GM12801 (cell line): ENCODE measurements around the gene TIGD2.

Experiments used
- TF ChIP-seq, protein P1 (sequence below): IDR thresholded peaks from one replicate; pipeline ENCODE4 v1.5.1; 2011; ENCODE audit warnings: control low read depth; ENCODE audit not compliant: insufficient read length; ENCODE audit errors: extremely low read depth

Gene TIGD2

GRCh38 chr4:89136525-89136924, 25.2 kb downstream of the TIGD2 start:
- TF ChIP-seq, protein P1, sequence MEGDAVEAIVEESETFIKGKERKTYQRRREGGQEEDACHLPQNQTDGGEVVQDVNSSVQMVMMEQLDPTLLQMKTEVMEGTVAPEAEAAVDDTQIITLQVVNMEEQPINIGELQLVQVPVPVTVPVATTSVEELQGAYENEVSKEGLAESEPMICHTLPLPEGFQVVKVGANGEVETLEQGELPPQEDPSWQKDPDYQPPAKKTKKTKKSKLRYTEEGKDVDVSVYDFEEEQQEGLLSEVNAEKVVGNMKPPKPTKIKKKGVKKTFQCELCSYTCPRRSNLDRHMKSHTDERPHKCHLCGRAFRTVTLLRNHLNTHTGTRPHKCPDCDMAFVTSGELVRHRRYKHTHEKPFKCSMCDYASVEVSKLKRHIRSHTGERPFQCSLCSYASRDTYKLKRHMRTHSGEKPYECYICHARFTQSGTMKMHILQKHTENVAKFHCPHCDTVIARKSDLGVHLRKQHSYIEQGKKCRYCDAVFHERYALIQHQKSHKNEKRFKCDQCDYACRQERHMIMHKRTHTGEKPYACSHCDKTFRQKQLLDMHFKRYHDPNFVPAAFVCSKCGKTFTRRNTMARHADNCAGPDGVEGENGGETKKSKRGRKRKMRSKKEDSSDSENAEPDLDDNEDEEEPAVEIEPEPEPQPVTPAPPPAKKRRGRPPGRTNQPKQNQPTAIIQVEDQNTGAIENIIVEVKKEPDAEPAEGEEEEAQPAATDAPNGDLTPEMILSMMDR, result no peak

DNA sequence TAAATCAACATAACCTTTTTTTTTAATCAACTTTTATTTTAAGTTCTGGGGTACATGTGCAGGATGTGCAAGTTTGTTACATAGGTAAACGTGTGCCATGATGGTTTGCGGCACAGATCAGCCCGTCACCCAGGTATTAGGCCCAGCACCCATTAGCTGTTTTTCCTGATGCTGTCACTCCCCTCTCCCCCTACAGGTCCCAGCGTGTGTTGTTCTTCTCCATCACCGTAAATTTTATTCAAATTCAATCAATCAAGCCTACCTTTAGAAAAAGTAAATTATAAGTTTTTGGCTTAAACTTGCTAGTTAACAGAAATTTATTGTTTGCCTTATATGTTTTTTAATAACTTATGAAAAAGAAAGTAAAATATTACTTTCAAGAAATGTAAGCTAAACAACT, 25.9 kb downstream of the TIGD2 start:
- TF ChIP-seq, protein P1, result no peak

GRCh38 chr4:89137695-89138094, 26.4 kb downstream of the TIGD2 start:
- TF ChIP-seq, protein P1, result no peak

GRCh38 chr4:89140168-89140759, 28.9 kb downstream of the TIGD2 start:
- TF ChIP-seq, protein P1, result no peak

DNA sequence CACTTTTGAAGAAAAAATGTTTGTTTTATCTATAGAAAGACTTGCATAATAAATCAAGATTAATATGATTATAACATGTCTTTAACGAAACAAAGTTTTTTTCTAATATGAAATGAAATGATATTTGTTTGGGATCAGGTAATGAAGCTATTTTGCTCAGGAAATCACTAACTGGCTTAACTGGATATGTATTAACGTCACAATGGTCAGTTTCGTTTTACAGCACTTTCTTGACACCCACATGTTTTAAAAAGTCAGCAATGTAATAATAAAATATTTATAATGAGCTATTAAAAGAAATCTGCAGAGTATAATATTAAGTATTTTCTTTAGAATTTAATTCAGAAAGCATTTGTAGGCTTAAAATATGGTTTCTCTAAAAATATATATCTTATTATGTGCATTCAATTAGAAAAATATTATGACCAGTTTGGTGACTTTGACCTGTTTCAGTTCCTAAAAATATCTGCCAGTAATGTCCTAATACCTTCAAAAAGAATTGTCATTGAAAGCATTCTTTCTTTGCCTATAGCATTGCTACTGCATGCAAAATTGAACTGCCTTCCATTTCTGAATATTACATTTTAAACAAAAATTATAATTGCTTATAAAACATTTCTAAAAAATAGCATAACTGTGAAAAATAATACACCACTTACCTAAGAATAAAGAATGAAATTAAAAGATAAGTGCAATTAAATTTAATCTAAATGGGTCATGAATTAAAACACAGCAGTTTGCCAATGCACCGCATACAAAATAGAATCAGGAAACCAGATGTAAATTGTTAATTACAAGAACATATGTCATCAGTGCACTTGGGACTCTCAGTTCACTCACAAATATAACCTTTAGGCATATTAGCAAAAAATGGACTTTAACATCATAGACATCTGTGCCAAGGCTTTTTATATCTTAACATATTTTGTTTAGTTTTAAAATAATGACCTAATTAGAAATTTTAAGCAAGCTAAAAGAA, 31.6 kb downstream of the TIGD2 start:
- TF ChIP-seq, protein P1, result no peak

- TF ChIP-seq, protein P1, result no peak
Observed at GRCh38 chr4:89146196-89146595, 34.9 kb downstream of the TIGD2 start.

DNA sequence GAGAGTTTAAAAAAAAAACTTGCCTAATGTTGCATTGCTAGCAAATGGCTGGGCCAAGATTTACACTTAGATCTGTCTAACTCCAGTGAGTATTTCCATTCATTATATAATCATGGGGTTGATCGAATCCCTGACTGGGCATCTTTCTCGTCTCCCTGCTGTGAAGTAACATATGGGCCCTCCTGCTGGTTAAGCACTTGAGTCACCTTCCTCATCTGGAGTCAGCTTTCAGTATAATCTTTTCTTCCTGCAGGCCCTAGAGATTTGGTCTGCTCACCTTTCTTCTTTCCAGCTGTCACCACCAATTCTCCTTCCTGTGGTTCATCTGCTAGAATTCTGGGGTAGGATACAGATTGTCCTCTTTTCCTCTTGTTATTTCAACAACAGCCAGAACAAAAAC, 41.6 kb downstream of the TIGD2 start:
- TF ChIP-seq, protein P1, result no peak
